CD4-positive, alpha-beta T cell treated with Interleukin-15 for 1 hour (primary cell): ENCODE results near the gene RESF1.
"Not testable (repeated sequence)": the region's sequence is repeated elsewhere in the genome, so short reads cannot be mapped to it uniquely, and the experiment has no call there.

Experiments used
- DNase-seq: peaks from one replicate; pipeline ENCODE4 v3.0.0-alpha.2; 2020

Gene RESF1, protein sequence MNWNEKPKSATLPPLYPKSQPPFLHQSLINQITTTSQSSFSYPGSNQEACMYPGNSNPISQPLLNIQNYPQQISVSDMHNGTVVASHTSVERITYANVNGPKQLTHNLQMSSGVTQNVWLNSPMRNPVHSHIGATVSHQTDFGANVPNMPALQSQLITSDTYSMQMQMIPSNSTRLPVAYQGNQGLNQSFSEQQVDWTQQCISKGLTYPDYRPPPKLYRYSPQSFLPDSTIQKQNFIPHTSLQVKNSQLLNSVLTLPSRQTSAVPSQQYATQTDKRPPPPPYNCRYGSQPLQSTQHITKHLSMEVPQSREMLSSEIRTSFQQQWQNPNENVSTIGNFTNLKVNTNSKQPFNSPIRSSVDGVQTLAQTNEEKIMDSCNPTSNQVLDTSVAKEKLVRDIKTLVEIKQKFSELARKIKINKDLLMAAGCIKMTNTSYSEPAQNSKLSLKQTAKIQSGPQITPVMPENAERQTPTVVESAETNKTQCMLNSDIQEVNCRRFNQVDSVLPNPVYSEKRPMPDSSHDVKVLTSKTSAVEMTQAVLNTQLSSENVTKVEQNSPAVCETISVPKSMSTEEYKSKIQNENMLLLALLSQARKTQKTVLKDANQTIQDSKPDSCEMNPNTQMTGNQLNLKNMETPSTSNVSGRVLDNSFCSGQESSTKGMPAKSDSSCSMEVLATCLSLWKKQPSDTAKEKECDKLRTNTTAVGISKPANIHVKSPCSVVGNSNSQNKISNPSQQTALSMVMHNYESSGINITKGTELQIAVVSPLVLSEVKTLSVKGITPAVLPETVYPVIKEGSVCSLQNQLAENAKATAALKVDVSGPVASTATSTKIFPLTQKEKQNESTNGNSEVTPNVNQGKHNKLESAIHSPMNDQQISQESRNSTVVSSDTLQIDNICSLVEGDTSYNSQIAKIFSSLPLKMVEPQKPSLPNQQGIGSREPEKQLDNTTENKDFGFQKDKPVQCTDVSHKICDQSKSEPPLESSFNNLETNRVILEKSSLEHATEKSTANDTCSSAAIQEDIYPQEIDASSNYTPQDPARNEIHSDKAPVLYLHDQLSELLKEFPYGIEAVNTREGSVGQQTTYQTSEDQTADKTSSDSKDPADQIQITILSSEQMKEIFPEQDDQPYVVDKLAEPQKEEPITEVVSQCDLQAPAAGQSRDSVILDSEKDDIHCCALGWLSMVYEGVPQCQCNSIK (N-terminal part only)

DNA sequence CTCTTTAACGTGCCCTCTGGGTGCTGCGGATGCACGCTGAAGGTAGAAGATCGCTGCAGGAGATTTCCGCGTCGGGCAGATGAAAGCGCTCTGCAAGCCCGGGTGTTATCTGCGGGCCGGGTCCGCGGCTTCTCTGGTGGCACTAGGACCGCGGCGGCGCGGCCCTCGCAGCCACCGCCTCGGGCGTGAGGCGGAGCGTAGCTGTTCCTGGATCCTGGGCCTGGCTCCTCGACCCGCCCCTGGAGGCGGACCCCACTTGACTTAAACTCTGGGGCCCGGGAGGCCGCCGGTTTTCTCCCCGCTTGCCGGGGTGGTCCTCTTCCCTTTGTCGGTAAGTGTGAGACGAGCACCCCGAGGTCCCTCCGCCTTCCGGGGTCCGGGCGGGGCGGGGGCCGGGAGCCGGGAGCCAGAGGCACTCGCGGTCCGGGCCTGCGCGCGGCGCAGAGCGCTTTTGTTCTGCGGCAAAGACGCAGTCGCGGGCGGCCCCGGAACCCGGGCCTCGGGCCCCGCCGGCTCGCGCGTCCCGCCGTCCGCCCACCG lies at the start of gene RESF1:
Gene RESF1 (plus strand): TSS at position 255 of the 540 bp plus-strand sequence. CDS start 21,541 bp downstream, outside the sequence.
- DNase-seq = peak; percentile 89

GRCh38 chr12:31914927-31915326 lies 44.3 kb upstream of the RESF1 start:
- DNase-seq = no peak

DNA sequence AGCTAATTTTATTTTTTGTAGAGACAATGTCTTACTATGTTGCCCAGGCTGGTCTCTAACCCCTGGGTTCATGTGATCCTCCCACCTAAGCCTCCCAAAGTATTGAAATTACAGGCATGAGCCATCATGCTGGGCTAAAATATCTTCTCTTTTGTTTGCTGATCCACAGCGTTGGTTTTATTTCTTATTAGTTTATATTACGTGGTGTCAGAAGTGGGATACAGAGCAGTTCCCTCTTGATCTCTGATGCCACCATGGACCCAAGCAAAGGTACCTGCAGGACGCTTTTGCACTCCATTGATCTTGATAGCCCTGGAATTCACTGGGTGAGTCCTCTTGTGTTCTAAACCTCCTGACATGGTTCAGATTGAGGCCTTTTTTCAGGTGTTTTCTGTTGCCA lies 43.8 kb upstream of the RESF1 start:
- no peak for DNase-seq

- DNase-seq = no peak
Observed at GRCh38 chr12:31922341-31923062, 36.7 kb upstream of the RESF1 start.

- DNase-seq = no peak
Observed at GRCh38 chr12:31923063-31923412, 36.2 kb upstream of the RESF1 start.

- DNase-seq = no peak
Observed at GRCh38 chr12:31928246-31929026, 30.8 kb upstream of the RESF1 start.

DNA sequence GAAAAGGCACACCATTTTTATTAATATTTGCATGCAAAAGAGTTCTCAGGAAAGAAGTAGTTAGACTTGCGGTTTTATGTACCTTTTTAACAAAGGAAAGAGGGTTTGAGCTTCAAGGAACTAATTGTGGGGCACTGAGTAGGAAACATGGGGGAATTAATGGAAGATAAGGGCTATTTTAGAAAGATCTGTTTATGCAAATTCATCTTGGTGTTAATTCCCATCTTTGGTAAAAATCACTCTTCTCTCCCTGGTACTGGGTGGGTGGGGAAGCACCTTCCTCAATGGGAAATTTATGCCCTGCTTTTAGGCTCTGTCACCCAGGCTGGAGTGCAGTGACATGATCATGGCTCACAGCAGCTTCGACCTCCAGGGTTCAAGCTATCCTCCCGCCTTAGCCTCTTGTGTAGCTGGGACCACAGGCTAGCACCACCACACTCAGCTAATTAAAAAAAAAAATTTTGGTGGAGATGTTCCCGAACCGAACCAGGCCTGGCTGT lies 30.1 kb upstream of the RESF1 start:
- no peak for DNase-seq

DNA sequence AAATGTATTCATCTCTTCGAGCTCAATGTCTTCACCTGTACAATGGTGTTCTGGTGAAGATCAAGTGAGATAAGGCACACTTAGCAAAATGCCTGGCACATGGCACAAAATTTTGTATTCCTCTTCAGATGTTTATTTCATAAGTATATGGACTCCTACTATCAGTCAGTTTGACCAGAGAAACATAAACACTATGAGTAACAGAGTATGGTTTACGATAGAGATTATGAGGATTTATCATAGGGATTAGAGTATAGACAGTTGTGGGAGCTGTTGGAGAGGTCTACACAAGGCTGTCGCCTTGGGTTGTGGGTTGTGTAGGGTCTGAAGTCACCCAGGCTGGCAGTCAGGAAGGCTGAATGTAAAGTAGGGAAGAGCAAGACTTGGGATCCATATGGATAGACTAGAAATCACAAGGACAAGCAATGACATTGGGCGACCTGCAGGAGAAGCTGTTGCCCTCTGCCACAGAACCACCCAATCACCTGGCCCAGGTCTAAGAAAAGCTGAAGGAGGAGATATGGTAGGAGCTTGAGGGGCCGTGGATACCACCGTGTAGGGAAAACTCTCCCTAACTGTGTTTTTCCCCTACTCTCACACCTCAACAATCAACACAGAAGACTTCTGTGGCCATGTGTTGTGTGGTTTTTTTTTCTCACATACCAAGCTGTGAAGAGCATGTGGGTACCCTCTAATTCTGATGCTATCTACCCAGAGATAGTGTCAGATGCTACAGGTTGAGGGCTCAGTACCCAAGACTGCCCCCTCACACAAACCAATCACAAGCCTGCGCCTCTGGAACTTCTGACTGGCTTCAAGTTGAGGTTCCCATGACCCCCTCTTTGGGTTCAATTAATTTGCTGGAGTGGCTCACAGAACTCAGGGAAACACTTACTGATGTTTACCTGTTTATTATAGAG lies 27.2 kb upstream of the RESF1 start:
- DNase-seq = peak; percentile 20

DNA sequence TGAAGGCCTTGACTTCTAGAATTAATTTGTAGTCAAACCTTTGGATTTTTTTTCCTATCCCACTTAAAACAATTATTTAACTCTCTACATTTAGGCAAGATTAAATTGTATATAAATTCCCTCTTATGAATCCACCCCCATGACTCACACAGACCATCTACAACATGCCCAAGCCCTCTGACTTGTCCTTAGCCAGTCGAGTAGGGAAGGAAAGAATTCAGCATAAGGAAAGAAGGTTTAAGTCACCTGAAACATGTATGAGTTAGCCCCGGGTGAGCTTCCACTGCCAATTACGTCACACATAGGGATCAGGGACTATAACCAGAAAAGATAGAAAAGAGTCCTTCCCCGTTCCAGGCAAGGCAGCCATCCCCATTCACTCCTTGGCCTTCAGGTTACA lies 14.9 kb upstream of the RESF1 start:
- no peak for DNase-seq

DNA sequence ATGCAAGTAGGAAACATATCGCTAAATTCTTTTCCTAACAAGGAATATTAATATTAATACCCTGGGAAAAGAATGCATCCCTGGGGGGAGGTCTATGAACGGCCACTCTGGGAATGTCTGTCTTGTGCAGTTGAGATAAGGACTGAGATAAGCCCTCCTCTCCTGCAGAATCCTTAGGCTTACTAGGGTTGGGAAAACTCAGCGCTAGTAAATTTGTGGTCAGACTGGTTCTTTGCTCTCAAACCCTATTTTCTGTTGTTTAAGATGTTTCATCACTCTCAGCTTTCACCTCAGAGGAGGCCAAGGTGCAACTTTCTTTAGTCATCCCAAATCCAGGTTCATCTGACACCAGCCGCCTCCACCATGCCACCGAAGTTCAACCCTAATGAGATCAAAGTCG lies 11.2 kb upstream of the RESF1 start:
- DNase-seq = no peak

- DNase-seq = not testable (repeated sequence)
Observed at GRCh38 chr12:31948697-31949359, 10.4 kb upstream of the RESF1 start.

DNA sequence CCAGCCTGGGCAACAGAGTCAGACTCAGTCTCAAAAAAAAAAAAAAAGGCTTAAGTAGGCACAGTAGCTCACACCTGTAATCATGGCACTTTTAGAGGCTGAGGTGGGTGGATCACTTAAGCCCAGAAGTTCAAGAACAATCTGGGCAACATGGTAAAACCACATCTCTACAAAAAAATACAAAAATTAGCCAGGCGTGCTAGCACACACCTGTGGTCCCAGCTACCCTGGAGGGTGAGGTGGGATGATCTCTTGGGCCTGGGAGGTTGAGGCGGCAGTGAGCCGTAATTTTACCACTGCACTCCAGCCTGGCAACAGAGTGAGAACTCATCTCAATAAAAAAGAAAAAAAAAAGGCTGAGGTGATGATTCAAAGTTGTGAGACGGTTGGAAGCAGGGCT lies 9.1 kb upstream of the RESF1 start:
- DNase-seq = no peak

DNA sequence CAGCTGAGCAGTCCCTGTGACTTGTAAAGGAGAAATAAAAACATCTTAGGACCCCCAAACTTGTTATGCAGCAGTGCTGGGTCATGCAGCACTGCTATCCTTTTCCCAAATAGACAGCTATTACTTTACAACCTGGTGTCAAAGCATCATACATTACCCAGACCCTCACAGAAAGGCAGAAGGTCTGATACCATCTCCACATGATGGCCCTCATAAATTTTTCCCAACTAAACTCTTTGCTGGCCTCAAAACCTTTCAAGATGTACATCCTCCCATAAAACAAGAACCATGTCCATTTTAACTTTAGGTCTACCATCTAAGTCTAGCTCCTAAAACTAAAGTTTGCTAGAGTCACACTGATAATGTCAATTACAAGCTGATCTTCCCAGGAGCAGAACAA lies 8.7 kb upstream of the RESF1 start:
- DNase-seq = no peak

DNA sequence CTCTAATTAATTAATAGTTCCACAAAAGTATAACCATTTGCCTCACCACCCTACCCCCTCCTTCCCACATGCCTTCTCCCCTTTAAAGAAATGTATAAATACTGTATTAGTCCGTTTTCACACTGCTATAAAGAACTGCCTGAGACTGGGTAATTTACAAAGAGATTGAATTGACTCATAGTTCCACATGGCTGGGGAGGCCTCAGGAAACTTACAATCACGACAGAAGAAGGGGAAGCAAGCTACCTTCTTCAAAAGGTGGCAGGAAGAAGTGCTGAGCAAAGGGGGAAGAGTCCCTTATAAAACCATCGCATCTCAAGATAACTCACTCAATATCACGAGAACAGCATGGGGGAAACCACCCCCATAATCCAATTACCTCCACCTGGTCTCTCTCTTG lies 8.2 kb upstream of the RESF1 start:
- DNase-seq = no peak

DNA sequence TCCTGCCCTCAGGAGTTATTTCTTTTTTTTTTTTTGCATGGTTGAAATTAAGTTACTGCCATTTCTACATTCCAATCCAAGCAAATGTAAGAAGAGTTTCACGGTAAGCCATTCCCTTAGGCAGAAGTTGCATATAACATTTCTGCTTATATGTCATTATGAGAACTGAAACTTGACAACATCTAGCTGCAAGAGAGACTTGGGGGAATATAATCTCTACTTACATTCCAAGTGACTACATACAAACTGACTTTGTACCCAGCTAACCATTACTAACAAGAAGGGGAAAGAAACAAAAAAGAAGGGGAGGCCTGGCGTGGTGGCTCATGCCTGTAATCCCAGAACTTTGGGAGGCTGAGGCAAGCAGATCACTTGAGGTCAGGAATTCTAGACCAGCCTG lies 7.3 kb upstream of the RESF1 start:
- DNase-seq = no peak

GRCh38 chr12:31952418-31952817 lies 6.8 kb upstream of the RESF1 start:
- DNase-seq = no peak

GRCh38 chr12:31954925-31955858 lies 4.0 kb upstream of the RESF1 start:
- DNase-seq = no peak

DNA sequence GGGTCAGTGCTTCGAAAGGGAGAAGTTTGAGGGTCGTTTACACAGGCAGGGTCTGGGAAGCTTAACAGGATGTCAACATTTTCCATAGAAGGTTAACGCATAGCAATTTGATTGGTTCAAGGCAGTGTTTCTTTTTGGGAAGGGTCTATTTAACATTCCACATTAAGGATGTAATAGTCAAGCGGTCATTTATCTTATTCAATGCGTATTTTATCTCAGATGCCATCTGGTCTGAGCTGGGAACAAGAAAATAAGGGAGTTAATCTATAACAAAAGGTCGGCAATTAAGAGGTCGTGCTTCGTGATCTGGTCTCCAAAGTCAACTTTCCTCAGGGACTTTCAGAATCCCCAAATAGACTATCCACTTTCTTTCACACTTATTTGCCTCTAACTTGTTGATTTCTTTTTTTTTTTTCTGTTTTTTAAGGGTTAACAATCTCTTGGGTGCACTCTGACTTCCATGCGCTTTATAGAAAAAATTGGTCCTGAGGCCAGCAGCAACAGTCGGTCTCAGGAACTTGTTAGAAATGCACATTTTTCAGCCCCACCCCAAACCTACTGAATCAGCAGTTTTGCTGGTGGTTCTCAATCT lies 550 bp upstream of the RESF1 start:
- DNase-seq = no peak
